ENCODE measurements around the gene ARL2BP.
"Not testable (repeated sequence)": the region's sequence is repeated elsewhere in the genome, so short reads cannot be mapped to it uniquely, and the experiment has no call there.

The ARL2BP gene

DNA sequence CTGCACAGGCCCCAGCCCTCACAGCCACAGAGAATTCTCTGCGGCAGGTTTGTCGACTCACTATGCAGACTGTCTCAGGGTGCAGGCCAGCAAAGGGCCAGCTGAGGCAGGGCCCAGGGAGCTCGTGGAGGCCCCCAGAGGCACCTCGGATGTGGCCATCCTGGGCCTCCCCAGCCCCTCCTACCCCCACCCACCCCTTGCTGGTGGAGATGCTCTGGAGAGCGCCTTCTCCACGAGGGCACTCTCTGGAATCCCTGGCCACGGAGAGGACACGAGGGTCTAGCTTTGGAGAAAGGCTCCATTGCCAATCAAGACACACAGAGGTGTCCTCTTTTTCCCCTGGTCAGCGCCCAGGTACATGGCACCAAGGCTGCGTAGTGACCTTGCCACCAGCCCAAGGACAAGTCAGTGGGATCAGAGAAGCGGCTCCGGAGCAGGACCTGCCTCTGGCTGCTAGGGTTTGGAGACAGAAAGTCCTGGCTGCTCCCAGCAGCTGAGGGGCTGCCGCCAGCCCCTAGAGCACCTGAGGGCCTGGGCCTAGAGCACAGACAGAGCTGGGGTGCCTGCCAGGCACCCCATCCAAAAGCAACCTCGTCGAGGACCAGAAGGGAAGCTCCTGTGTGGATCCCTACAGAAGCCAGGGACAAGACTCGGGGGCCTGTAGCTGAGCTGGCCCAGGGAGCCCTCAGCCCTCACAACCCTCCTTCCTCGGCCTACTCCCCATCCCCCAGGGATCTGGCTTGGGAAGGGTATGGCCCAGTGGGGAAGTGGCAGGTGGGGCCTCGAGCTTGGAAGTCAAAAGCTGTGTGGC is 18.7 kb downstream of the ARL2BP start:
- no peak for DNase-seq (ENCODE audit: low spot score)

GRCh38 chr16:57264381-57264780 is 19.3 kb downstream of the ARL2BP start:
- no peak for DNase-seq (ENCODE audit: low spot score)

- DNase-seq (ENCODE audit: low spot score), result no peak
Observed at GRCh38 chr16:57264950-57265371, 19.9 kb downstream of the ARL2BP start.

- DNase-seq (ENCODE audit: low spot score), result no peak
Observed at GRCh38 chr16:57265850-57266530, 20.9 kb downstream of the ARL2BP start.

DNA sequence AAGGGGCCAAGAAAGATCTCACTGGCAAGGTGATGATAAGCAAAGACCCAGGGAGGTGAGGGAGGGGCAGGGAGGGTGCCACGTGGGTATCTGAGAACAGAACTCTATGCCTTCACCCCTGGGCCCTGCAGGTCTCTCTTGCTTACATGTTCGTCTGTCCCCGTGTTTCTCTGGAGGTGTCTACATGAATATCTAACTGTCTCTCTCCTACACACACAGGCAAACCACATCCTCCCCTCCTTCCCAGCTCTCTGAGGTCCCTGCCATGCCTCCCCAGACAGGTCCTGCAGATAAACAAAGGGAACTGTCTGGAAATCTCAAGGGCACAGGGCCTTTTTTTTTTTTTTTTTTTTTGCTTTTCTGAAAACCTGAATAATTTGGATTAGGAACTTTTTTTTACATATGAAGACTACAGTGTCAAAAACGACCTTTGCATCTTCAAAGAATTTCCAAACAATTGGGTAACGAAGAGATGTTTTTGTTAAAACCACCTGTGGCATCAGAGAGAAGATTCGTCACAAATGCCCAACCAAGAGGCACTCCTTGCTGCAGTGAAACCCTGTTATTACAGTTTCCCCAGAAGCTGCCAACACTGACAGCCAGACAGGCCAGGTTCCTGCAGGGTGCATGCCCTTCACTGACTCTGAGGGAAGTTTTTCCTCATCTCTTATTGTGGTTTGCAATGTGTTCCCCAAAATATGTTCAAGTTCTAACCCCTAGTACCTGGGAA is 21.6 kb downstream of the ARL2BP start:
- DNase-seq (ENCODE audit: low spot score), result no peak

GRCh38 chr16:57267343-57267742 is 22.3 kb downstream of the ARL2BP start:
- DNase-seq (ENCODE audit: low spot score), result not testable (repeated sequence)

GRCh38 chr16:57268804-57269800 is 24.0 kb downstream of the ARL2BP start:
- no peak for DNase-seq (ENCODE audit: low spot score)

DNA sequence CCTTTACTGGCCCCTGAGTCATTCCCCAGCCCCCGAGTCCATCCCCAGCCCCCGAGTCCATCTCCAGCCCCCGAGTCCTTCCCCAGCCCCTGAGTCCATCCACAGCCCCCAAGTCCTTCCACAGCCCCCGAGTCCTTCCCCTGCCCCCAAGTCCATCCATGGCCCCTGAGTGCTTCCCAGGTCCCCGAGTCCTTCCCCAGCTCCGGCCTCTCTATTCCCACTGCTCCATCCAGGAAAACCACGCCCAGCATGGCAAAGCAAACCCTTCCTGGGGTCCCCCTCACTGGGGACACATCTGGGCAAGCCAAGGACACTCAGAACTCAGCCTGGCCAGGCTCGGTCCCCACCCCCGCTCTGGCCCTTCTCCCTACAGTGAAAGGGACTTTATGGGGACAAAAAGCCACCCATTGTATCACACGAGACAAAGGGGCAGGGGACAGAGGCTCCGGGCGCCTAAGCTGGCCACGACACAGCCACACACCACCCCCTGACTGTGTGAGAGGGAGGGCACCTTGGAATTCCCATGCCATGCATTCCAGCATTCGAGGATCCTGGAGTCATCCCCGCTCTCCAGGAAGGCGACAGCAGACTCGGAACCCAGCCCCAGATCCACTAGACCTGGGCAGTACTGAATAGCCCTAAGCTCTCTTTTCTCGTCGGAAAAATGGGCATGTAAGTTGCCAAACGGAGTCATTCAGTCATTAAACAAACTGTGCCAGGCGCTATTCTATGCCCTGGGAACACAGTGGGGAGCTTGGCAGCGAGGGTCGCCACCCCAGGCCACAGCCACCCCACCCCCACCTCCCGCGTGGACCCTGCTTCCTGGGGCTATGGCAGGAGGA is 25.4 kb downstream of the ARL2BP start:
- no peak for DNase-seq (ENCODE audit: low spot score)

DNA sequence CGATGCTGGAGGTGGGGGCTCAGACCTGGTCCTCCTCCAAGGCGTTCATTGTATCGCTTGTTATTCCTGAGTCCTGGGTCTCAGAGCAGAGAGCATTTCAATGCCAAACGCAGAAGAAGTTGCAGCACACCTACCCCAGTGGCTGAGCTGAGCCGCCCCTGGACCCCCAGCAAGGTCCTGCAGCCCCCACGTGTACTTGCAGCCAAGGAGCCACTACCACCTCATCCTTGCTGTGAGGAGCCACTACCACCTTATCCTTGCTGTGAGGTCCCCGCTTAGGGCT is 25.9 kb downstream of the ARL2BP start:
- no peak for DNase-seq (ENCODE audit: low spot score)

- no peak for DNase-seq (ENCODE audit: low spot score)
Observed at GRCh38 chr16:57271867-57272495, 26.9 kb downstream of the ARL2BP start.

DNA sequence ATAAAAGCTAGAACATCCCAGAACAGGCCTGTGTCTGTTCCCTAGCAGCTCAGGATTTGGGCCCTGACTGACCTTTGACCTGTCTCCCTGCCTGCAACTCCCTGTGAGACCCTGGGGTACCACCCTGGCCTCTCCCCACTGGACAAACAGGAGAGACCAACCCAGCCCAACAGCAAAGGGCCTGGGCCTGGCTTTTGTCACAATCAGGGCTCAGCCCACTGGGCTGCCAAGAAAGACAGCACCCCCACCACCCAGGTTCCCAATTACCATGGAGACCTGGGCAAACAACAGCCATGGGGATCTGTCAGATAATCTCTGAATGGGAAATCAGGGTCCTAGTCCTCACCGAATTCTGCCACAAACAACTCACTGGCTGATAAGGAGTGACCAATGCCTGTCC is 28.3 kb downstream of the ARL2BP start:
- DNase-seq (ENCODE audit: low spot score), result no peak

- no peak for DNase-seq (ENCODE audit: low spot score)
Observed at GRCh38 chr16:57273826-57274225, 28.8 kb downstream of the ARL2BP start.

DNA sequence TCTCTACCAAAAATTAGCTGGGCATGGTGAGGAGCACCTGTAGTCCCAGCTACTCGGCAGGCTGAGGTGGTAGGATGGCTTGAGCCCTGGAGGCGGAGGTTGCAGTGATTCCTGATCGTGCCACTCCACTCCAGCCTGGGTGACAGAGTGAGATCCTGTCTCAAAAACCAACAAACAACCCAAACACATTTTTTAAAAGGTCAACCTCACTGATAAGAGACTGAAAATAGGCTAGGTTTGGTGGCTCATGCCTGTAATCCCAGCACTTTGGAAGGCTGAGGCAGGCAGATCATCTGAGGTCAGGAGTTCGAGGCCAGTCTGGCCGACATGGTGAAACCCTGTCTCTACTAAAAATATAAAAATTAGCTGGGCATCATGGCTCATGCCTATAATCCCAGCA is 30.9 kb downstream of the ARL2BP start:
- DNase-seq (ENCODE audit: low spot score), result not testable (repeated sequence)

- no peak for DNase-seq (ENCODE audit: low spot score)
Observed at GRCh38 chr16:57276596-57276995, 31.5 kb downstream of the ARL2BP start.

DNA sequence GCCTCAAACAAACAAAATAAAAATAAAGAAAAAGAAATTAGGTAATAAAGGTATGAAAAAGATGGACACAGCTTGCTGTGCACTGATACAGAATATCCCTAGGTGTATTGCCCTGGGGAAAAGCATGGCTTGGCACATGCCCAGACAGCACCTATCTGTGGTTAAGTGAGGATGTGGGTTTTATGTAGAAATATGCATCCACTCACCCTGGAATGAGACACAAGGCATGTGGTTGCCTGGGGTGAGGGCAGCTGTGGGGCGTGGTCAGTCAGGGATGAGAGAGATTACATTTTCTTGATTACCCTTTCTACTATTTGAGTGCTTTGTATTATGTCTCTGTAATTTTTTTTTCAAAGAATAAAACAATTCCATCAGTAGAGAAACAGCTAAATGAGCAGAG is 32.5 kb downstream of the ARL2BP start:
- DNase-seq (ENCODE audit: low spot score), result no peak

- no peak for DNase-seq (ENCODE audit: low spot score)
Observed at GRCh38 chr16:57278494-57278893, 33.4 kb downstream of the ARL2BP start.

GRCh38 chr16:57279780-57280638 is 35.0 kb downstream of the ARL2BP start:
- DNase-seq (ENCODE audit: low spot score), result no peak

GRCh38 chr16:57281791-57282190 is 36.7 kb downstream of the ARL2BP start:
- DNase-seq (ENCODE audit: low spot score), result no peak

DNA sequence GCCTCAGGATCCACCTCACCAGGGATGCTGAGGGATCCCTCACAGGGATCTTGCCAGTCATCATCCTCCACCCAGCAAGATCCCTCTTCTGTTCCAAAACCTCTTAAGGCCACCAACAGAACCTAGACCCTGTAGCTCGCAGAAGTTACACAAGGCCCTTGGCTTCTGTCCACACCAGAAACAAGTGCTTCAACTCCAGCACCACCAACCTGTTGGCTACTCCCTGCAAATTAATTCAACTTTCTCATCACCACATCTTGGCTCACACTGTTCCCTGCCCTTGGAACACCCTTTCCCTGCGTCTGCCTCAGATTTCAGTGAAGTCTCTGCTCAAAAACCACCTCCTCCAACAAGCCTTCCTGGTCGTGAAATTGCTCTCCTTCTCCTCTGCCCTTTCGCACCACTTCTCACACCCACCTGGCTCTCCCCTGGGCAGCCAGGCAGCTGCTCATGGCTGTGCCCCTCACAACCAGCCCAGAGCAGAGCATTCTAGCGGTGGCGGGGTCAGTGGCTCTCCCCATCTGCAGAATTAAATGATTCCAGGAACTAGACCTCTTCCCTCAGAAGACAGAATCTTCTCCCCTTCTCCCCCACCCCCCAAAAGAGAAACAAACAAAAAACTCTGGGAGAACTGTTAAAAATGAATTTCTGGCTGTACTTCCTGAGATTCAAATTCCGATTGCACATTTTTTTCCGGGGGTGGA is 37.6 kb downstream of the ARL2BP start:
- DNase-seq (ENCODE audit: low spot score), result no peak
